Smooth muscle cell (in vitro differentiated cells): ENCODE results near the gene MACROD2. TPM values are rescaled to one million over a fixed set of nuclear protein-coding genes. Genes with fewer than 3 reads are reported as not detected.
A peak's percentile ranks its signal among the peaks of the same experiment; 100 is the strongest.

Experiments used
- DNase-seq: peaks from one replicate; lab custom pipeline; 2025; ENCODE audit not compliant: unreplicated experiment; lab: John Stamatoyannopoulos, UW
- H2AFZ ChIP-seq: fragments of 200-600 bp; sonication (generic); 2 replicates; pipeline ENCODE4 v1.6.0; 2016; ENCODE audit warnings: antibody characterized with exemption, low read depth, mild to moderate bottlenecking
- H3F3A ChIP-seq: fragments of 200-600 bp; sonication (generic); 2 replicates; pipeline ENCODE4 v1.6.0; 2017; ENCODE audit warnings: antibody characterized with exemption, low read depth
- H3K27ac ChIP-seq: fragments of 200-600 bp; sonication (generic); 2 replicates; pipeline ENCODE4 v1.5.1; 2016; ENCODE audit warnings: low read depth, mild to moderate bottlenecking
- H3K27me3 ChIP-seq: fragments of 200-600 bp; sonication (generic); 2 replicates; pipeline ENCODE4 v1.6.1; 2016; ENCODE audit warnings: low read depth, mild to moderate bottlenecking
- H3K36me3 ChIP-seq: fragments of 200-600 bp; sonication (generic); 2 replicates; pipeline ENCODE4 v1.5.1; 2016; ENCODE audit warnings: low read depth
- H3K4me1 ChIP-seq: fragments of 200-600 bp; sonication (generic); 2 replicates; pipeline ENCODE4 v1.5.1; 2016; ENCODE audit warnings: low read depth
- H3K4me2 ChIP-seq: fragments of 200-600 bp; sonication (generic); 2 replicates; pipeline ENCODE4 v1.6.0; 2016; ENCODE audit warnings: mild to moderate bottlenecking
- H3K4me3 ChIP-seq: fragments of 200-600 bp; sonication (generic); 2 replicates; pipeline ENCODE4 v1.5.1; 2016; ENCODE audit warnings: mild to moderate bottlenecking
- H3K79me2 ChIP-seq: fragments of 200-600 bp; sonication (generic); 2 replicates; pipeline ENCODE4 v1.6.0; 2016; ENCODE audit warnings: low read depth, mild to moderate bottlenecking
- H3K9ac ChIP-seq: fragments of 200-600 bp; sonication (generic); 2 replicates; pipeline ENCODE4 v1.6.0; 2016; ENCODE audit warnings: low read depth
- H3K9me3 ChIP-seq: fragments of 200-600 bp; sonication (generic); replicated peaks from 2 replicates; pipeline ENCODE4 v1.5.1; 2016; ENCODE audit warnings: low read depth
- H4K20me1 ChIP-seq: fragments of 200-600 bp; sonication (generic); 2 replicates; pipeline ENCODE4 v1.6.0; 2016; ENCODE audit warnings: low read depth
- WGBS: methylation state at CpG from one replicate; pipeline ENCODE4 v1.1.7; 2016; ENCODE audit warnings: low lambda C conversion rate; 5-methylcytosine and 5-hydroxymethylcytosine counted together
- polyA plus RNA-seq: library from polyadenylated mRNA; unstranded; fragments of >200 nt; fragmentation: Nextera tagmentation; extraction: Ambion mirVana; gene quantifications from 2 replicates; pipeline ENCODE4 v1.2.1, GENCODE V29; 2016
- total RNA-seq: library from RNA; depleted of rRNA; stranded (reverse); fragments of >200 nt; gene quantifications from 2 replicates; pipeline ENCODE4 v1.2.3, GENCODE V29; 2014
- TF ChIP-seq, protein P1 (sequence below): fragments of 200-600 bp; sonication (generic); IDR thresholded peaks from 2 replicates; pipeline ENCODE4 v1.5.1; 2017; ENCODE audit warnings: borderline replicate concordance, mild to moderate bottlenecking, antibody characterized with exemption; ENCODE audit not compliant: insufficient read depth, poor library complexity, severe bottlenecking

Gene MACROD2
- total and polyA plus RNA-seq, 2 experiments from 2014 or later = 0.04 to 0.32 TPM

DNA sequence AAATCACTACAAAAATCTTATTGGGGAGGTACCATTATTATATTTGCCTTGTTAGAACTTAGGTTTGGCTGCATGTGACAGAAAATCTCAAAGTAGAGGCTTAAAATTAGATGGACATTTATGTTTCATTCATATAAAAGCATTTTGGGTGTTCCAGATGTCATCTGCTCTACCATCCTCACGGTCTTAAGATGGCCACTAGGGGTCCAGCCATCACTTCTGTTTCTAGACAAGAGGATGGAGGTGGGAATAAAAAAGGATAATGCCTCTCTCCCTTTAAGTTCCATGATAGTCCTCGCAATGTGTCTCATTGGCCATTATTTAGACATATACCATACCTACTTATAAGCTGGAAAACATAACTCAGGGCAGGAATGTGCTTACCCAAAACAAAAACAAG is 1648.4 kb downstream of the MACROD2 start:
- H3K27me3 ChIP-seq = no peaks in the 10 kb centered on the region
- no peak overlapping the region for H3K9ac ChIP-seq
- H3K79me2 ChIP-seq = no peaks in the 10 kb centered on the region
- no peak for DNase-seq
- H3F3A ChIP-seq = no peaks in the 10 kb centered on the region
- H3K27ac ChIP-seq = no peak overlapping the region
- H2AFZ ChIP-seq = no peak overlapping the region
- H3K4me3 ChIP-seq = no peak overlapping the region
- no peaks in the 10 kb centered on the region for H3K9me3 ChIP-seq
- H3K4me1 ChIP-seq = peaks cover 2% of the 10 kb centered on the region
- H4K20me1 ChIP-seq = no peaks in the 10 kb centered on the region
- no peaks in the 10 kb centered on the region for H3K36me3 ChIP-seq
- TF ChIP-seq, protein P1, sequence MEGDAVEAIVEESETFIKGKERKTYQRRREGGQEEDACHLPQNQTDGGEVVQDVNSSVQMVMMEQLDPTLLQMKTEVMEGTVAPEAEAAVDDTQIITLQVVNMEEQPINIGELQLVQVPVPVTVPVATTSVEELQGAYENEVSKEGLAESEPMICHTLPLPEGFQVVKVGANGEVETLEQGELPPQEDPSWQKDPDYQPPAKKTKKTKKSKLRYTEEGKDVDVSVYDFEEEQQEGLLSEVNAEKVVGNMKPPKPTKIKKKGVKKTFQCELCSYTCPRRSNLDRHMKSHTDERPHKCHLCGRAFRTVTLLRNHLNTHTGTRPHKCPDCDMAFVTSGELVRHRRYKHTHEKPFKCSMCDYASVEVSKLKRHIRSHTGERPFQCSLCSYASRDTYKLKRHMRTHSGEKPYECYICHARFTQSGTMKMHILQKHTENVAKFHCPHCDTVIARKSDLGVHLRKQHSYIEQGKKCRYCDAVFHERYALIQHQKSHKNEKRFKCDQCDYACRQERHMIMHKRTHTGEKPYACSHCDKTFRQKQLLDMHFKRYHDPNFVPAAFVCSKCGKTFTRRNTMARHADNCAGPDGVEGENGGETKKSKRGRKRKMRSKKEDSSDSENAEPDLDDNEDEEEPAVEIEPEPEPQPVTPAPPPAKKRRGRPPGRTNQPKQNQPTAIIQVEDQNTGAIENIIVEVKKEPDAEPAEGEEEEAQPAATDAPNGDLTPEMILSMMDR = peak; percentile 14
- WGBS = 77% methylated on average over 2 of the region's 2 CpGs
- no peak overlapping the region for H3K4me2 ChIP-seq

DNA sequence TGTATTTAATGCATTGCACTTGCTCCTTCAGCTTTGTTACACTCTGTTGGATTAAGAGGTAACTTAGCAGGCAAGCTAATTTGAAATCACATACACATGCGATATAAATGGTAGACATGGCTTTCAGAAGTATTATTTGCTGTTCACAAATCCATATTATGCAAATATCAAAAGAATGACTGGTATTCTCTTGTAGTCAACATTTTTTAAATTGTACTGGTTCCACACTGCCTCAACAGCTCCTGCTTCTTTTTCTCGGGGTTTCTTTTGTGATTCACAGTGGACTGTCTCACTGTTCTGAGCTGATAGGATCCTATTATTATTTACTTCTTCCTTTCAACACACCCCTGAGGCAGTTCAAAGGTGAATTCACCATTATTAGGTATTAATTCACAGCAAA is 1650.5 kb downstream of the MACROD2 start:
- Histone ChIP-seq H3K4me2 (no peak overlapping the region), H3K9ac (no peak overlapping the region), H3K27ac (no peak overlapping the region), H3K4me3 (no peak overlapping the region), H4K20me1 (no peaks in the 10 kb centered on the region), H3K27me3 (no peaks in the 10 kb centered on the region), H3K36me3 (no peaks in the 10 kb centered on the region), H3K4me1 (peaks cover 6% of the 10 kb centered on the region), H3F3A (peaks cover 5% of the 10 kb centered on the region), H2AFZ (no peak overlapping the region), H3K9me3 (no peaks in the 10 kb centered on the region), H3K79me2 (no peaks in the 10 kb centered on the region)
- TF ChIP-seq, protein P1 = no peak
- WGBS = 74% methylated on average over 2 of the region's 2 CpGs
- no peak for DNase-seq

DNA sequence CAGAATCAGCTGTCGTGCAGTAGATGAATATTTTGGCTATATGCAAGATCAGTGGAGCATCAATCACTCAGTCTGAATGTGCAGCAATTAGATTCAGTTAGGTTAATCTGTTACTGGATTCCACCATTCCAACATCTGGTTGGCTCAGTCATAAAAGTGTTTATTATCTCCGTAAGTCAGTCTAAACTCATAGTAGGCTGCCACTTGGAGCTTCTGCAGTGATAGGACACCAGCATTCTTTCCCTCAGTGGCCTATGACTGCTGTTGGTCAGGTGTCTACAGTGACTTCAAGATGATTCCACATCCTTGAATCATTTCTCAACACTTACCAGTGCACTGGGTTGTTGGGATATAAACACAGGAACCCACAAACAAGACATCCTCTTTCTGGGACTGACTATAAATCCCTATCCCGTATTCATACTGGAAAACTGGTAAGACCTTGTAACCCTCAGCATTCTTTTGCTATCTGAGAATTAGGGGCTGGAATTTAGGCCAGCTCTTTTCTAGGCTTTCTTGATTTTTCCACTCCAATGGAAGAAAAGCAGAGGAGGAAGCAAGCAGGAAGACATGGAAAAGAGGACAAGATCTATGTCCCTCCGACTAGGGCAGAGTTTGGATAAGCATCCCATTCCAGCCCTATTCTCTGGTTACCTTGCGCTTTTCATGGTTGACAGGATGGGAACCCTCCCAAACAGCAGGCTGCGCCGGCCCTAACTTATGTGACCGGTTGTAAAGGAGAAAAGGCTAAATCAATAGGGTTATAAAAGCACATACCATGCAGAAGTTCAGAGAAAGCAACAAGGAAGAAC is 1658.3 kb downstream of the MACROD2 start:
- Histone ChIP-seq H2AFZ (no peak overlapping the region), H3F3A (peaks cover 5% of the 10 kb centered on the region), H3K4me3 (no peak overlapping the region), H3K9ac (no peak overlapping the region), H3K36me3 (no peaks in the 10 kb centered on the region), H4K20me1 (no peaks in the 10 kb centered on the region), H3K4me2 (peak overlapping the region; percentile 20), H3K27ac (peak overlapping the region; percentile 51), H3K9me3 (no peaks in the 10 kb centered on the region), H3K27me3 (no peaks in the 10 kb centered on the region), H3K4me1 (peaks cover 26% of the 10 kb centered on the region), H3K79me2 (no peaks in the 10 kb centered on the region)
- WGBS = 64% methylated on average over 8 of the region's 8 CpGs
- DNase-seq = no peak
- TF ChIP-seq, protein P1 = no peak
